Measurements from ENCODE around the gene XRCC5.

XRCC5 gene

GRCh38 chr2:216235462-216235861 is 126.3 kb downstream of the XRCC5 start:
- no peak for DNase-seq

DNA sequence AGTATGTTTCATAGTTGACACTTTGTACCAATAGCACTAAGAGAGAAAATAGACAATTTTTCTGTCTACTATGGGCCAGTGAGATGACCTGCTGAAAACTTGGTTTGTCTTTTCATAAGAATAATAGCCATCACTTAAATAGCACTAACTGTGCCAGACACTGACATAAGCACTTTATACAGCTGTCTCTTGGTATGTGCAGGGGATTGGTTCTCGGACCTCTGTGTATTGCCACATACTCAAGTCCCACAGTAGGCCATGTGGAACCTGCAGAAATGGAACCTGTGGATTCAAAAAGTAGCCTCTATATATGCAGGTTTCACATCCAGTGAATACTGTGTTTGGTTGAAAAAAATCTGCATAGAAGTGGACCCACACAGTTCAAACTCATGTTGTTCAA is 126.7 kb downstream of the XRCC5 start:
- no peak for DNase-seq

GRCh38 chr2:216236486-216236885 is 127.3 kb downstream of the XRCC5 start:
- no peak for DNase-seq

GRCh38 chr2:216242365-216242764 is 133.2 kb downstream of the XRCC5 start:
- DNase-seq: no peak

- no peak for DNase-seq
Measured at GRCh38 chr2:216243026-216243425, 133.9 kb downstream of the XRCC5 start.

DNA sequence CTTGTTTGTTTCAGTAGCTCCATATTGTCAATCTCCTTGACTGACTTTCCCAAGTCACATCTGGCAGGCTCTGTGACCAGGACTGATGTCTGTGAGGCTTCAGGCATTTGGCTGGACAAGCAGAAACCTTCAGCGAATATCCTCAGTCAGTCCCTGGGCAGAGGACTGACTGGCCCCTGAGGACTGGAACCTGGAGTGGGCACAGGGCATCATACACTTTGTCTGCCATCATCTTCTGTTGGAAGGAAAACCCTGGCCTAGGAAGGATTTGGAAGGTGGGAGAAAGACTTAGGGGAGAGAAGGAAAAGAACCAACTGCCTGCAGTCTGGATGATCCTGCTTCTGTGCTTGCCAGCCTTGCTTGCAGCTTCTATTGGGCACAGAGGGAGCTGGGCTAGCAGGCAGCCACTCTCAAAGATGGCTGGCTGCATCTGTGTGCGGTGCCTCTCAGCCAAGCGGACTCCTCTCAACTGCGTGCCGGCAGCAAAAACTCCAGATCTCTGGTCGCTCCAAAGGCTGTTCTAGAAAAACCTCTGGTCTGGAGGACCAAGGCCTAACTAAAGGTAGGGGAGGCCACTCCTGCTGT is 136.3 kb downstream of the XRCC5 start:
- no peak for DNase-seq

DNA sequence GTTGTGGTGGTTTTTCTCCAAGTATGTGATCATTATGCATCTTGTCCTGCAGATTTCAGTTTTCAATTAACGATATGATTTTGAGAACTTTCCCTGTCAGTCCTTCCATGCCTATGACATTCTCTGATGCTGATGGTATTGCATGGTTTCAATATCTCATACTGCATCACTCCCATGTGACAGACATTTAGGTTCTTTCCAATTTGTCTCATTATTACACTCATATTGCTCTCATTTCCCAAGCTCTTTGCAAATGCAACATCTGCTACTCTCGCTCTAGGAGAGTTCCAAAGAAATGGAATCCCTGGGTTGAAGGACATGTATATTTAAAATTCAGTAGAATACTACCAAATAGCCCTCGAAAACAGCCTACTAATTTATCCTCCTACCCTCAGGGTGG is 137.6 kb downstream of the XRCC5 start:
- DNase-seq: no peak

All from GF-D8 (cell line).